HepG2 (cell line): Measurements from ENCODE around the gene CDHR3. TPM values are rescaled to one million over a fixed set of nuclear protein-coding genes. Genes with fewer than 3 reads are reported as not detected.

ENCODE experiments used
- FOXJ3 ChIP-seq: sonication (generic); formaldehyde crosslinking; IDR thresholded peaks from 2 replicates; pipeline ENCODE4 v1.4.0; 2020; ENCODE audit warnings: missing genetic modification reagents, mild to moderate bottlenecking, borderline replicate concordance
- GPN1 ChIP-seq: sonication (generic); formaldehyde crosslinking; IDR thresholded peaks from 2 replicates; pipeline ENCODE4 v1.5.1; 2020; ENCODE audit warnings: missing genetic modification reagents, borderline replicate concordance
- JUND ChIP-seq: sonication (generic); formaldehyde crosslinking; IDR thresholded peaks from 2 replicates; pipeline ENCODE4 v1.8.0; 2022; ENCODE audit warnings: mild to moderate bottlenecking, missing genetic modification reagents
- KMT2B ChIP-seq: IDR thresholded peaks from 2 replicates; pipeline ENCODE4 v1.6.1; 2016; ENCODE audit warnings: missing genetic modification reagents, missing compliant biosample characterization
- LBX2 ChIP-seq: sonication (generic); formaldehyde crosslinking; IDR thresholded peaks from 2 replicates; pipeline ENCODE4 v1.5.0; 2020; ENCODE audit warnings: missing genetic modification reagents, mild to moderate bottlenecking, borderline replicate concordance
- MAZ ChIP-seq, 2 experiments: sonication (generic) in 1 of 2; formaldehyde crosslinking in 1 of 2; IDR thresholded peaks; 2 replicates each; pipeline versions ENCODE4 v1.5.0 to v1.6.1; 2012 to 2020; ENCODE audit warnings: low read depth in 2 of 2, mild to moderate bottlenecking in 2 of 2, borderline replicate concordance in 1 of 2, improper control_type of control experiment in 1 of 2, low read length in 1 of 2, missing genetic modification reagents in 1 of 2, moderate library complexity in 1 of 2
- MLLT10 ChIP-seq: sonication (generic); formaldehyde crosslinking; IDR thresholded peaks from 2 replicates; pipeline ENCODE4 v1.4.0; 2020; ENCODE audit warnings: missing genetic modification reagents
- PAWR ChIP-seq: sonication (generic); formaldehyde crosslinking; IDR thresholded peaks from 2 replicates; pipeline ENCODE4 v1.4.0; 2020; ENCODE audit warnings: missing genetic modification reagents, mild to moderate bottlenecking, borderline replicate concordance
- RARG ChIP-seq: sonication (generic); formaldehyde crosslinking; IDR thresholded peaks from 2 replicates; pipeline ENCODE4 v1.4.0; 2020; ENCODE audit warnings: low read depth, mild to moderate bottlenecking, missing genetic modification reagents
- TFDP1 ChIP-seq: IDR thresholded peaks from 2 replicates; pipeline ENCODE4 v1.6.1; 2016; ENCODE audit warnings: missing compliant biosample characterization, missing genetic modification reagents, borderline replicate concordance
- THAP11 ChIP-seq: IDR thresholded peaks from 2 replicates; pipeline ENCODE4 v1.6.1; 2016; ENCODE audit warnings: missing biosample characterization, missing genetic modification reagents
- ZEB1 ChIP-seq: IDR thresholded peaks from 2 replicates; pipeline ENCODE4 v1.6.1; 2012; ENCODE audit warnings: mild to moderate bottlenecking, low read depth, inconsistent platforms; ENCODE audit not compliant: insufficient replicate concordance
- ZFP91 ChIP-seq: sonication (generic); formaldehyde crosslinking; IDR thresholded peaks from 2 replicates; pipeline ENCODE4 v1.9.0; 2022; ENCODE audit warnings: missing genetic modification reagents, mild to moderate bottlenecking, borderline replicate concordance
- ZMYM4 ChIP-seq: sonication (generic); formaldehyde crosslinking; IDR thresholded peaks from 2 replicates; pipeline ENCODE4 v1.8.1; 2023; ENCODE audit warnings: mild to moderate bottlenecking, missing genetic modification reagents
- ZNF142 ChIP-seq: sonication (generic); formaldehyde crosslinking; IDR thresholded peaks from 2 replicates; pipeline ENCODE4 v1.4.0; 2020; ENCODE audit warnings: missing genetic modification reagents
- ZNF282 ChIP-seq: fragments of 450-650 bp; IDR thresholded peaks from 2 replicates; pipeline ENCODE4 v1.6.1; 2018; ENCODE audit not compliant: partially characterized antibody
- ZNF30 ChIP-seq: sonication (generic); formaldehyde crosslinking; IDR thresholded peaks from 2 replicates; pipeline ENCODE4 v1.5.0; 2020; ENCODE audit warnings: mild to moderate bottlenecking, missing genetic modification reagents
- ZNF44 ChIP-seq: sonication (generic); formaldehyde crosslinking; IDR thresholded peaks from 2 replicates; pipeline ENCODE4 v1.5.1; 2020; ENCODE audit warnings: mild to moderate bottlenecking, missing genetic modification reagents
- ZNF549 ChIP-seq: sonication (generic); formaldehyde crosslinking; IDR thresholded peaks from 2 replicates; pipeline ENCODE4 v1.5.0; 2020; ENCODE audit warnings: missing genetic modification reagents
- ZSCAN12 ChIP-seq: sonication (generic); formaldehyde crosslinking; IDR thresholded peaks from 2 replicates; pipeline ENCODE4 v1.9.0; 2021; ENCODE audit warnings: mild to moderate bottlenecking, missing genetic modification reagents
- polyA plus RNA-seq, 8 experiments: library from polyadenylated mRNA; depleted of rRNA in 3 of 8; stranded (reverse) in 7 of 8; unstranded in 1 of 8; fragments of >200 nt; fragmentation: Illumina TruSeq in 4 of 8; extraction: Trizol in 4 of 8; gene quantifications; 2 replicates each; pipeline versions ENCODE4 v1.2.1 to v1.2.3, GENCODE V29; 2011 to 2016; ENCODE audit warnings: low read depth in 4 of 8, missing spikeins in 1 of 8, mixed read lengths in 1 of 8; ENCODE audit not compliant: insufficient read depth in 1 of 8
- total RNA-seq, 5 experiments: library from RNA; depleted of rRNA; stranded (reverse); fragments of >200 nt; fragmentation: Illumina TruSeq; extraction: Trizol; gene quantifications; 2 replicates each; pipeline ENCODE4 v1.2.3, GENCODE V29; 2016; ENCODE audit warnings: low read depth in 1 of 5

The CDHR3 gene
- total and polyA plus RNA-seq, 2 of the 13 experiments (the other 11 are each of a cell fraction or from before 2014, with no cell fraction given) = 6.5 to 11.8 TPM

- TF ChIP-seq ZNF142 (no peak), RARG (CRISPR knock-in tag) (no peak), KMT2B (no peak), GPN1 (no peak), ZSCAN12 (no peak), FOXJ3 (CRISPR knock-in tag) (no peak), JUND (CRISPR knock-in tag) (peak; percentile 85; the same call in 1 of the 2 replicates), ZNF549 (CRISPR knock-in tag) (no peak), ZFP91 (CRISPR knock-in tag) (no peak), MLLT10 (CRISPR knock-in tag) (no peak), ZEB1 (no peak), ZMYM4 (CRISPR knock-in tag) (no peak), PAWR (CRISPR knock-in tag) (no peak), MAZ (IDR thresholded peaks at IDR 0.05; ENCODE audit: borderline replicate concordance, low read depth, low read length) (no peak), MAZ (CRISPR knock-in tag; IDR thresholded peaks at IDR 0.05; ENCODE audit: low read depth) (peak; percentile 29; the same call in 1 of the 2 replicates), LBX2 (no peak), THAP11 (CRISPR knock-in tag) (no peak), ZNF30 (CRISPR knock-in tag) (no peak), ZNF44 (CRISPR knock-in tag) (no peak), TFDP1 (peak; percentile 23; the same call in 1 of the 2 replicates), ZNF282 (no peak)
Measured at GRCh38 chr7:106064771-106065574, 101.9 kb downstream of the CDHR3 start (continued).
